Measurements from ENCODE around the gene TRIM28. TPM values are rescaled to one million over a fixed set of nuclear protein-coding genes. Genes with fewer than 3 reads are reported as not detected.

Gene TRIM28
- total RNA-seq (ENCODE audit: low replicate concordance): 368 and 427 TPM in 2 replicates

GRCh38 chr19:58543826-58544590 lies at the start of gene TRIM28:
TSS of gene TRIM28 (plus strand) at chr19:58544064. CDS start at chr19:58544758, 694 bp downstream.

GRCh38 chr19:58511353-58512208 lies 32.3 kb upstream of the TRIM28 start, which contains the start of gene SLC27A5:
TSS of gene SLC27A5 (minus strand) at chr19:58511992. CDS start at chr19:58511955, 37 bp downstream.

GRCh38 chr19:58519355-58520256 lies 24.3 kb upstream of the TRIM28 start, which contains the start of gene ZBTB45:
TSS of gene ZBTB45 (minus strand) at chr19:58519810. CDS start at chr19:58517673, 2,137 bp downstream.

GRCh38 chr19:58554494-58555368 lies 10.9 kb downstream of the TRIM28 start, which contains the start of gene CHMP2A:
TSS of gene CHMP2A (minus strand) at chr19:58555105. CDS start at chr19:58554212, 893 bp downstream.

GRCh38 chr19:58558066-58558622 lies 14.3 kb downstream of the TRIM28 start, which contains the start of gene UBE2M:
TSS of gene UBE2M (minus strand) at chr19:58558611. CDS start at chr19:58558381, 230 bp downstream.

GRCh38 chr19:58572818-58573657 lies 29.2 kb downstream of the TRIM28 start, which contains the start of gene MZF1:
TSS of gene MZF1 (minus strand) at chr19:58573335. CDS start at chr19:58571389, 1,946 bp downstream.

Other genes with a start within 250 kb of the TRIM28 start
- 25.6 and 28.2 TPM in 2 replicates for gene ERVK3-1, start 238.7 kb upstream of the TRIM28 start, total RNA-seq (ENCODE audit: low replicate concordance)
- 2.0 and 2.3 TPM in 2 replicates for gene ZSCAN22, start 217.1 kb upstream of the TRIM28 start, total RNA-seq (ENCODE audit: low replicate concordance)
- 16.8 and 28.1 TPM in 2 replicates for gene A1BG, start 190.6 kb upstream of the TRIM28 start, total RNA-seq (ENCODE audit: low replicate concordance)
- 0.68 and 1.4 TPM in 2 replicates for gene ZNF497, start 181.3 kb upstream of the TRIM28 start, total RNA-seq (ENCODE audit: low replicate concordance)
- 0.35 and 2.0 TPM in 2 replicates for gene ZNF837, start 163.0 kb upstream of the TRIM28 start, total RNA-seq (ENCODE audit: low replicate concordance)
- gene RPS5, start 156.8 kb upstream of the TRIM28 start, total RNA-seq (ENCODE audit: low replicate concordance): 3,343 and 4,752 TPM in 2 replicates
- 0.15 TPM in 1 of 2 replicates, not detected in the other for gene RNF225, start 148.4 kb upstream of the TRIM28 start, total RNA-seq (ENCODE audit: low replicate concordance)
- gene ZNF584, start 135.4 kb upstream of the TRIM28 start, total RNA-seq (ENCODE audit: low replicate concordance): 8.5 and 19.1 TPM in 2 replicates
- gene ZNF132, start 103.9 kb upstream of the TRIM28 start, total RNA-seq (ENCODE audit: low replicate concordance): 5.9 and 8.3 TPM in 2 replicates
- 8.3 and 16.8 TPM in 2 replicates for gene ZNF324B, start 92.4 kb upstream of the TRIM28 start, total RNA-seq (ENCODE audit: low replicate concordance)
- gene ZNF324, start 77.0 kb upstream of the TRIM28 start, total RNA-seq (ENCODE audit: low replicate concordance): 12.6 and 16.7 TPM in 2 replicates
- 4.0 and 6.1 TPM in 2 replicates for gene ZNF446, start 67.7 kb upstream of the TRIM28 start, total RNA-seq (ENCODE audit: low replicate concordance)
- gene SLC27A5, start 32.1 kb upstream of the TRIM28 start, total RNA-seq (ENCODE audit: low replicate concordance): 13.1 and 24.8 TPM in 2 replicates
- gene ZBTB45, start 24.3 kb upstream of the TRIM28 start, total RNA-seq (ENCODE audit: low replicate concordance): 5.0 and 5.4 TPM in 2 replicates
- 182 and 214 TPM in 2 replicates for gene CHMP2A, start 11.0 kb downstream of the TRIM28 start, total RNA-seq (ENCODE audit: low replicate concordance)
- 95.1 and 115 TPM in 2 replicates for gene UBE2M, start 14.5 kb downstream of the TRIM28 start, total RNA-seq (ENCODE audit: low replicate concordance)
- 9.5 and 15.8 TPM in 2 replicates for gene MZF1, start 29.3 kb downstream of the TRIM28 start, total RNA-seq (ENCODE audit: low replicate concordance)